ENCODE measurements around the gene GPR39. TPM values are rescaled to one million over a fixed set of nuclear protein-coding genes. Genes with fewer than 3 reads are reported as not detected.

Gene GPR39
- total RNA-seq, 1 experiment from 2014 or later = 0.50 TPM

DNA sequence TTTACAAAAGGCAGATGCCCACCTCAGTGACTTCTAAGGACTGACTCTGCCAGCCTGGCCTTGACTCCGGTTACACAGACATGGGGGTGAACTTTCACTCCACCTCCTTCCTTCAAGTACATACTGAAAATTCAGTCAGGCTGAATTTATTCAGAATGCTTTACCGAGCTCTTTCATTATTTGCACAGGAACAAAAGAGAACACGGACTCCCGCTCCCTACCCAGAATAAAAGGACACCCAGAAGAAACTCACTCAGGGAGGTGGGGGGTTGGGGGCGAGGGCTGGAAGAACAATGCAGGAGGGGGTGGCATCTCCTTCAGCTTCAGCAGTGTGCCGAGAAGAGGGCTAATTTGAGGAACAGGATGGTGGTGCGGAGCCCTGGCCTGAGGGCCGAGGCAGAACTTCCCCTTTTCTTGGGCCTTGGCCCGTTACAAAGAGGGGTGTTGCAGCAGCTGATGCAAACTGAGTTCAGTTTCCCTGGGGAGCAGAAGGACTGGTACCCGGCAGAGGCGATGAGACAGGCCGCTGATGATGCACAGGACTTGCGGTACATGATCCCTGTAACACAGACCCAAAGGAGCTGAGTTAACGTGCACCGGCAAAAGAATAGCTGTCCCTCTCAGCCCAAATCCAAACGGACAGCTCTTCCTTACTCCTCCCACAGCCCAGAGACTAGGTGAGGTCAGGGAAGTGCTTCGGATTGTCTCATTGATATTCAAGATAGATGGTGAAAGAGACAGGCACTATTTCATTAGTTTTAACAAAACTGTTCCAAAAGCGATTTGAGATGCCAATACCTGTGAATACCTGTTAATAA, 229.3 kb downstream of the GPR39 start:
- no peak overlapping the region for H4K8ac ChIP-seq (replicated peaks; ENCODE audit: insufficient read length, low read depth, low read length)
- TF ChIP-seq CTCF (conservative IDR thresholded peaks at IDR 0.05) = no peak
- no peak overlapping the region for H3T11ph ChIP-seq (ENCODE audit: low read length)
- no CpG with 5 or more reads among the region's 18 CpGs for WGBS (ENCODE audit: extremely low coverage, insufficient read length, low lambda C conversion rate)
- H3K9me3 ChIP-seq (ENCODE audit: control insufficient read depth, low read depth, low read length) = no peaks in the 10 kb centered on the region
- no peak overlapping the region for H2AK5ac ChIP-seq (ENCODE audit: insufficient read length, low read length)
- no peak for DNase-seq
- no peaks in the 10 kb centered on the region for H3K23me2 ChIP-seq (ENCODE audit: insufficient read length, low read depth, low read length, poor library complexity, severe bottlenecking)
- no peak overlapping the region for H2BK12ac ChIP-seq (ENCODE audit: insufficient read length, low read depth, low read length)
- H3K9me3 Mint-ChIP-seq = no peaks in the 10 kb centered on the region
- H4K91ac ChIP-seq (ENCODE audit: insufficient read length, low read depth, low read length) = no peak overlapping the region
- H3K56ac ChIP-seq (ENCODE audit: insufficient read length, low read depth, low read length) = no peak overlapping the region
- H3K36me3 Mint-ChIP-seq (ENCODE audit: insufficient read depth in 1 of 3, low read depth in 3 of 3) = peaks cover 0 to 1% (median 0%) of the 10 kb centered on the region in 3 experiments; a peak in 1 of 7 replicates
- H2BK20ac ChIP-seq (ENCODE audit: low read depth, low read length, poor library complexity, severe bottlenecking) = no peak overlapping the region
- H3K4me3 Mint-ChIP-seq = no peak overlapping the region
- no peak overlapping the region for H3K23ac ChIP-seq (ENCODE audit: insufficient read length, low read depth, low read length)
- no peak overlapping the region for H3K4me2 ChIP-seq (ENCODE audit: insufficient read depth, insufficient read length, low read length)
- H3K27ac ChIP-seq (ENCODE audit: insufficient read length, low read depth, low read length) = no peak overlapping the region
- no peak overlapping the region; a peak in 1 of 7 replicates for H3K27ac Mint-ChIP-seq
- no peak overlapping the region for H4K5ac ChIP-seq (ENCODE audit: insufficient read length, low read depth, low read length)
- H2BK5ac ChIP-seq (ENCODE audit: insufficient read length, low read length) = no peak overlapping the region
- no peaks in the 10 kb centered on the region for H4K20me1 ChIP-seq (ENCODE audit: control insufficient read depth, insufficient read depth, insufficient read length)
- H3K4me1 ChIP-seq (ENCODE audit: insufficient read depth, low read length) = no peaks in the 10 kb centered on the region
- no peaks in the 10 kb centered on the region for H3K27me3 ChIP-seq (ENCODE audit: insufficient read depth, low read length)
- H3K79me2 ChIP-seq (ENCODE audit: insufficient read depth, low read length) = no peaks in the 10 kb centered on the region
- peaks cover 12 to 26% of the 10 kb centered on the region in 2 experiments for H3K4me1 Mint-ChIP-seq
- H3K14ac ChIP-seq (ENCODE audit: insufficient read depth, low read length) = no peak overlapping the region
- no peaks in the 10 kb centered on the region for H3K27me3 Mint-ChIP-seq (ENCODE audit: low read depth)
- no peak overlapping the region for H2AFZ ChIP-seq (ENCODE audit: low read length)
- no peak overlapping the region for H3K18ac ChIP-seq (ENCODE audit: insufficient read length, low read depth, low read length)
- H2BK15ac ChIP-seq (ENCODE audit: low read depth, low read length) = no peak overlapping the region
- no peak overlapping the region for H2BK120ac ChIP-seq (ENCODE audit: low read depth, low read length, poor library complexity, severe bottlenecking)
- no peaks in the 10 kb centered on the region for H3K79me1 ChIP-seq (ENCODE audit: insufficient read depth, low read depth, low read length, poor library complexity, severe bottlenecking)
- no peak overlapping the region for H3K4ac ChIP-seq (ENCODE audit: low read depth, low read length)
- no peak overlapping the region for H3K9ac ChIP-seq (ENCODE audit: extremely low read depth, insufficient read length, low read length)

Data from H9 (cell line).